ENCODE results near the gene FOXA2. TPM values are rescaled to one million over a fixed set of nuclear protein-coding genes. Genes with fewer than 3 reads are reported as not detected.

The FOXA2 gene
- total and polyA plus RNA-seq, 2 experiments from 2014 or later: not detected

GRCh38 chr20:22616551-22616950, 32.2 kb upstream of the FOXA2 start:
- H3K4me1 ChIP-seq (ENCODE audit: insufficient read depth): no peaks in the 10 kb centered on the region
- H3K79me2 ChIP-seq (ENCODE audit: insufficient read depth): no peaks in the 10 kb centered on the region
- no peak overlapping the region for H3K27ac ChIP-seq
- no peaks in the 10 kb centered on the region; the same call in none of the 2 replicates for H3K27me3 ChIP-seq (replicated peaks; ENCODE audit: insufficient read depth)
- DNase-seq: no peak
- no peaks in the 10 kb centered on the region for H3K9me2 ChIP-seq (ENCODE audit: insufficient read depth)
- no peak overlapping the region for H3K9ac ChIP-seq
- H3K9me3 ChIP-seq (ENCODE audit: low read depth): no peaks in the 10 kb centered on the region
- TF ChIP-seq EZH2 (IDR thresholded peaks at IDR 0.05; ENCODE audit: insufficient read depth, poor library complexity, severe bottlenecking) (no peak), EZH2phosphoT487 (IDR thresholded peaks at IDR 0.05; ENCODE audit: insufficient read depth, low read depth) (no peak)
- 29% methylated on average over 3 of the region's 3 CpGs for WGBS, 2 experiments (ENCODE audit: low coverage in 1 of 2, low lambda C conversion rate in 2 of 2, missing lambda C conversion rate in 2 of 2)
- no peaks in the 10 kb centered on the region for H3F3A ChIP-seq (ENCODE audit: insufficient read depth)
- no peak overlapping the region for H2AFZ ChIP-seq
- H3K4me2 ChIP-seq (ENCODE audit: unreplicated experiment): no peak overlapping the region
- H3K4me3 ChIP-seq: no peak overlapping the region
- in situ Hi-C loops (cut with MboI): no loop called here
- H4K20me1 ChIP-seq (ENCODE audit: insufficient read depth): no peaks in the 10 kb centered on the region
- H3K36me3 ChIP-seq (ENCODE audit: low read depth): no peaks in the 10 kb centered on the region

GRCh38 chr20:22615425-22615824, 31.1 kb upstream of the FOXA2 start:
- in situ Hi-C loops (cut with MboI): no loop called here
- no peaks in the 10 kb centered on the region for H3F3A ChIP-seq (ENCODE audit: insufficient read depth)
- WGBS, 2 experiments (ENCODE audit: low coverage in 1 of 2, low lambda C conversion rate in 2 of 2, missing lambda C conversion rate in 2 of 2): 28 to 35% methylated on average over 5 to 6 of the region's 6 CpGs
- no peak overlapping the region for H3K27ac ChIP-seq
- no peak overlapping the region for H3K4me2 ChIP-seq (ENCODE audit: unreplicated experiment)
- TF ChIP-seq EZH2phosphoT487 (IDR thresholded peaks at IDR 0.05; ENCODE audit: insufficient read depth, low read depth): no peak
- TF ChIP-seq EZH2 (IDR thresholded peaks at IDR 0.05; ENCODE audit: insufficient read depth, poor library complexity, severe bottlenecking): no peak
- H4K20me1 ChIP-seq (ENCODE audit: insufficient read depth): no peaks in the 10 kb centered on the region
- no peaks in the 10 kb centered on the region for H3K36me3 ChIP-seq (ENCODE audit: low read depth)
- no peak for DNase-seq
- H3K9me3 ChIP-seq (ENCODE audit: low read depth): no peaks in the 10 kb centered on the region
- H3K4me1 ChIP-seq (ENCODE audit: insufficient read depth): no peaks in the 10 kb centered on the region
- no peaks in the 10 kb centered on the region for H3K79me2 ChIP-seq (ENCODE audit: insufficient read depth)
- no peak overlapping the region for H3K4me3 ChIP-seq
- no peaks in the 10 kb centered on the region; the same call in none of the 2 replicates for H3K27me3 ChIP-seq (replicated peaks; ENCODE audit: insufficient read depth)
- H3K9me2 ChIP-seq (ENCODE audit: insufficient read depth): no peaks in the 10 kb centered on the region
- H2AFZ ChIP-seq: no peak overlapping the region
- no peak overlapping the region for H3K9ac ChIP-seq

GRCh38 chr20:22611636-22612035, 27.3 kb upstream of the FOXA2 start:
- H3K27me3 ChIP-seq (replicated peaks; ENCODE audit: insufficient read depth): peaks cover 7% of the 10 kb centered on the region; the same call in 1 of the 2 replicates
- H2AFZ ChIP-seq: no peak overlapping the region
- no peaks in the 10 kb centered on the region for H3F3A ChIP-seq (ENCODE audit: insufficient read depth)
- no peaks in the 10 kb centered on the region for H3K4me1 ChIP-seq (ENCODE audit: insufficient read depth)
- no peak for DNase-seq
- H3K27ac ChIP-seq: no peak overlapping the region
- H3K4me3 ChIP-seq: no peak overlapping the region
- H3K9me3 ChIP-seq (ENCODE audit: low read depth): no peaks in the 10 kb centered on the region
- no peak overlapping the region for H3K4me2 ChIP-seq (ENCODE audit: unreplicated experiment)
- no peaks in the 10 kb centered on the region for H3K36me3 ChIP-seq (ENCODE audit: low read depth)
- TF ChIP-seq EZH2phosphoT487 (IDR thresholded peaks at IDR 0.05; ENCODE audit: insufficient read depth, low read depth) (no peak), EZH2 (IDR thresholded peaks at IDR 0.05; ENCODE audit: insufficient read depth, poor library complexity, severe bottlenecking) (no peak)
- H3K9ac ChIP-seq: no peak overlapping the region
- no peaks in the 10 kb centered on the region for H3K79me2 ChIP-seq (ENCODE audit: insufficient read depth)
- in situ Hi-C loops (cut with MboI): no loop called here
- no peaks in the 10 kb centered on the region for H4K20me1 ChIP-seq (ENCODE audit: insufficient read depth)
- H3K9me2 ChIP-seq (ENCODE audit: insufficient read depth): no peaks in the 10 kb centered on the region

GRCh38 chr20:22607695-22608094, 23.3 kb upstream of the FOXA2 start:
- no peaks in the 10 kb centered on the region for H4K20me1 ChIP-seq (ENCODE audit: insufficient read depth)
- no peaks in the 10 kb centered on the region for H3K36me3 ChIP-seq (ENCODE audit: low read depth)
- H3K9ac ChIP-seq: no peak overlapping the region
- H3F3A ChIP-seq (ENCODE audit: insufficient read depth): no peaks in the 10 kb centered on the region
- no peak overlapping the region for H3K4me2 ChIP-seq (ENCODE audit: unreplicated experiment)
- no peak overlapping the region for H3K27ac ChIP-seq
- no peak for DNase-seq
- no peaks in the 10 kb centered on the region for H3K9me2 ChIP-seq (ENCODE audit: insufficient read depth)
- H3K79me2 ChIP-seq (ENCODE audit: insufficient read depth): no peaks in the 10 kb centered on the region
- WGBS, 2 experiments (ENCODE audit: low coverage in 1 of 2, low lambda C conversion rate in 2 of 2, missing lambda C conversion rate in 2 of 2): 0 to 2% methylated on average over 2 of the region's 2 CpGs
- H3K27me3 ChIP-seq (replicated peaks; ENCODE audit: insufficient read depth): peaks cover 7% of the 10 kb centered on the region; the same call in 1 of the 2 replicates
- no peak overlapping the region for H2AFZ ChIP-seq
- TF ChIP-seq EZH2phosphoT487 (IDR thresholded peaks at IDR 0.05; ENCODE audit: insufficient read depth, low read depth) (no peak), EZH2 (IDR thresholded peaks at IDR 0.05; ENCODE audit: insufficient read depth, poor library complexity, severe bottlenecking) (no peak)
- H3K9me3 ChIP-seq (ENCODE audit: low read depth): no peaks in the 10 kb centered on the region
- in situ Hi-C loops (cut with MboI): no loop called here
- H3K4me3 ChIP-seq: no peak overlapping the region
- no peaks in the 10 kb centered on the region for H3K4me1 ChIP-seq (ENCODE audit: insufficient read depth)

GRCh38 chr20:22604815-22605214, 20.4 kb upstream of the FOXA2 start:
- H3K79me2 ChIP-seq (ENCODE audit: insufficient read depth): no peaks in the 10 kb centered on the region
- no peaks in the 10 kb centered on the region for H3K4me1 ChIP-seq (ENCODE audit: insufficient read depth)
- no peak overlapping the region for H3K9ac ChIP-seq
- no peak for DNase-seq
- H3K27ac ChIP-seq: no peak overlapping the region
- H3K4me2 ChIP-seq (ENCODE audit: unreplicated experiment): no peak overlapping the region
- no peak overlapping the region for H3K4me3 ChIP-seq
- no peaks in the 10 kb centered on the region for H3K9me2 ChIP-seq (ENCODE audit: insufficient read depth)
- TF ChIP-seq EZH2phosphoT487 (IDR thresholded peaks at IDR 0.05; ENCODE audit: insufficient read depth, low read depth) (no peak), EZH2 (IDR thresholded peaks at IDR 0.05; ENCODE audit: insufficient read depth, poor library complexity, severe bottlenecking) (no peak)
- H3K9me3 ChIP-seq (ENCODE audit: low read depth): no peaks in the 10 kb centered on the region
- no peaks in the 10 kb centered on the region for H4K20me1 ChIP-seq (ENCODE audit: insufficient read depth)
- in situ Hi-C loops (cut with MboI): no loop called here
- no peak overlapping the region for H2AFZ ChIP-seq
- H3K36me3 ChIP-seq (ENCODE audit: low read depth): no peaks in the 10 kb centered on the region
- peaks cover 7% of the 10 kb centered on the region; the same call in 1 of the 2 replicates for H3K27me3 ChIP-seq (replicated peaks; ENCODE audit: insufficient read depth)
- H3F3A ChIP-seq (ENCODE audit: insufficient read depth): no peaks in the 10 kb centered on the region
